IMR-90 (cell line): ENCODE measurements around the gene IL16. TPM values are rescaled to one million over a fixed set of nuclear protein-coding genes. Genes with fewer than 3 reads are reported as not detected.

Source experiments
- ATAC-seq: fragments of 200-7000 bp; cut with Tn5 transposase; 2 replicates; pipeline ENCODE4 v1.9.1; 2020; ENCODE audit warnings: low read depth, mild to moderate bottlenecking, moderate library complexity
- BruUV-seq: library from RNA; stranded (reverse); fragments of 400-500 nt; replicated peaks from 2 replicates; lab custom pipeline; 2021; lab: Mats Ljungman, UMichigan
- CTCF ChIA-PET: fragments of 300-600 bp; formaldehyde crosslinking; extraction: SDS; loops from one replicate; lab custom pipeline; 2021; ENCODE audit warnings: antibody characterized with exemption; lab: Yijun Ruan, JAX
- POLR2A ChIA-PET: fragments of 300-600 bp; sonication (Branson Sonifier 250); formaldehyde crosslinking; loops from one replicate; lab custom pipeline; 2022; ENCODE audit warnings: antibody characterized with exemption; ENCODE audit not compliant: unreplicated experiment; lab: Charles Lee
- DNase-seq: peaks from one replicate; pipeline ENCODE4 v3.0.0; 2013
- H2AFZ ChIP-seq: replicated peaks from 2 replicates; pipeline ENCODE3; 2013; ENCODE audit warnings: low read length, mild to moderate bottlenecking; ENCODE audit not compliant: poor library complexity
- H2AK5ac ChIP-seq: 2 replicates; pipeline ENCODE4 v1.6.1; 2013; ENCODE audit warnings: low read depth, low read length, inconsistent platforms
- H2AK9ac ChIP-seq: replicated peaks from 2 replicates; pipeline ENCODE3; 2013; ENCODE audit warnings: mild to moderate bottlenecking, low read depth, low read length, moderate library complexity; ENCODE audit not compliant: poor library complexity
- H2BK120ac ChIP-seq: 2 replicates; pipeline ENCODE4 v1.6.1; 2013; ENCODE audit warnings: low read depth, low read length, inconsistent platforms
- H2BK15ac ChIP-seq: 3 replicates; pipeline ENCODE4 v1.6.1; 2013; ENCODE audit warnings: low read depth, low read length, inconsistent platforms
- H2BK20ac ChIP-seq: 2 replicates; pipeline ENCODE4 v1.6.1; 2013; ENCODE audit warnings: low read depth, mild to moderate bottlenecking, inconsistent platforms, low read length, moderate library complexity
- H2BK5ac ChIP-seq: 2 replicates; pipeline ENCODE4 v1.6.1; 2013; ENCODE audit warnings: mild to moderate bottlenecking, low read depth, low read length, inconsistent platforms; ENCODE audit not compliant: poor library complexity, severe bottlenecking
- H3K14ac ChIP-seq: replicated peaks from 2 replicates; pipeline ENCODE4 v1.6.1; 2013; ENCODE audit warnings: low read depth, low read length, inconsistent platforms
- H3K18ac ChIP-seq: 2 replicates; pipeline ENCODE4 v1.6.1; 2013; ENCODE audit warnings: low read depth, low read length, control low read depth
- H3K23ac ChIP-seq: 2 replicates; pipeline ENCODE4 v1.6.1; 2013; ENCODE audit warnings: low read depth, low read length, inconsistent platforms
- H3K27ac ChIP-seq: 2 replicates; pipeline ENCODE4 v1.5.1; 2013; ENCODE audit warnings: mild to moderate bottlenecking, control low read depth, low read length; ENCODE audit not compliant: insufficient read depth
- H3K27me3 ChIP-seq: 2 replicates; pipeline ENCODE4 v1.6.1; 2013; ENCODE audit warnings: low read length; ENCODE audit not compliant: control insufficient read depth, insufficient read depth
- H3K36me3 ChIP-seq: 2 replicates; pipeline ENCODE4 v1.6.1; 2013; ENCODE audit warnings: low read length, mixed read lengths; ENCODE audit not compliant: control insufficient read depth, insufficient read depth
- H3K4ac ChIP-seq: 2 replicates; pipeline ENCODE4 v1.6.1; 2013; ENCODE audit warnings: low read depth, low read length, inconsistent platforms
- H3K4me1 ChIP-seq: 2 replicates; pipeline ENCODE4 v1.6.1; 2013; ENCODE audit warnings: low read length, mixed read lengths; ENCODE audit not compliant: control insufficient read depth, insufficient read depth
- H3K4me2 ChIP-seq: 2 replicates; pipeline ENCODE4 v1.6.1; 2013; ENCODE audit warnings: low read depth, mild to moderate bottlenecking, control low read depth, low read length, moderate library complexity
- H3K4me3 ChIP-seq: 2 replicates; pipeline ENCODE4 v1.5.1; 2013; ENCODE audit warnings: low read depth, mild to moderate bottlenecking, control low read depth, low read length, moderate library complexity; ENCODE audit not compliant: insufficient read depth
- H3K56ac ChIP-seq: 2 replicates; pipeline ENCODE4 v1.6.1; 2013; ENCODE audit warnings: low read length, inconsistent platforms; ENCODE audit not compliant: insufficient read depth; ENCODE audit errors: extremely low read depth
- H3K79me1 ChIP-seq, 2 experiments: 2 replicates each; pipeline ENCODE4 v1.6.1; 2013; ENCODE audit warnings: low read length in 2 of 2, inconsistent platforms in 1 of 2, low read depth in 1 of 2
- H3K9ac ChIP-seq: 2 replicates; pipeline ENCODE4 v1.6.1; 2013; ENCODE audit warnings: low read depth, low read length, control low read depth
- H3K9me1 ChIP-seq: 2 replicates; pipeline ENCODE4 v1.6.1; 2013; ENCODE audit warnings: low read length, inconsistent platforms; ENCODE audit not compliant: insufficient read depth
- H3K9me3 ChIP-seq: 2 replicates; pipeline ENCODE4 v1.6.1; 2013; ENCODE audit warnings: low read length; ENCODE audit not compliant: control insufficient read depth, insufficient read depth
- H4K20me1 ChIP-seq: 2 replicates; pipeline ENCODE4 v1.6.1; 2013; ENCODE audit warnings: low read length, inconsistent platforms; ENCODE audit not compliant: insufficient read depth
- H4K5ac ChIP-seq: 2 replicates; pipeline ENCODE4 v1.6.1; 2013; ENCODE audit warnings: mild to moderate bottlenecking, low read depth, low read length, control low read depth
- H4K8ac ChIP-seq, 2 experiments: 2 replicates each; pipeline ENCODE4 v1.6.1; 2013; ENCODE audit warnings: low read depth in 2 of 2, low read length in 2 of 2, control low read depth in 1 of 2, inconsistent platforms in 1 of 2
- H4K91ac ChIP-seq: 2 replicates; pipeline ENCODE4 v1.6.1; 2013; ENCODE audit warnings: low read depth, low read length, inconsistent platforms; ENCODE audit not compliant: insufficient read depth
- CHD1 ChIP-seq: IDR thresholded peaks from 2 replicates; pipeline ENCODE4 v1.6.1; 2012; ENCODE audit warnings: low read depth, low read length, improper control_type of control experiment
- MXI1 ChIP-seq: IDR thresholded peaks from 2 replicates; pipeline ENCODE4 v1.6.1; 2012; ENCODE audit warnings: low read depth, mild to moderate bottlenecking, low read length, moderate library complexity, borderline replicate concordance
- WGBS, 2 experiments: methylation state at CpG; one replicate each; pipeline versions ENCODE4 v1.1.5 to v1.1.7; 2013; ENCODE audit warnings: missing lambda C conversion rate in 2 of 2; ENCODE audit not compliant: insufficient read length in 1 of 2; ENCODE audit errors: extremely low coverage in 2 of 2; 5-methylcytosine and 5-hydroxymethylcytosine counted together
- dilution Hi-C: fragments of 300-500 bp; cut with HindIII; formaldehyde crosslinking; loops from one replicate; pipeline ENCODE4 v1.14.3; 2018; ENCODE audit warnings: low sequenced_read_pairs; ENCODE audit not compliant: unreplicated experiment
- in situ Hi-C: fragments of 300-500 bp; cut with MboI; formaldehyde crosslinking; loops from 3 replicates; pipeline ENCODE4 v1.14.3; 2019; ENCODE audit warnings: low sequenced_read_pairs, inconsistent platforms, mixed read lengths
- intact Hi-C: fragments of 100-400 bp; cut with micrococcal nuclease; formaldehyde crosslinking; loops from 2 replicates; pipeline ENCODE4 v1.10.0; 2022
- polyA plus RNA-seq, 3 experiments: library from polyadenylated mRNA; depleted of rRNA; stranded (reverse); fragments of >200 nt; gene quantifications; 2 replicates each; pipeline ENCODE4 v1.2.3, GENCODE V29; 2012; ENCODE audit warnings: low replicate concordance in 1 of 3
- total RNA-seq: library from RNA; depleted of rRNA; stranded (reverse); fragments of >200 nt; gene quantifications from 2 replicates; pipeline ENCODE4 v1.2.3, GENCODE V29; 2012

The IL16 gene
- total and polyA plus RNA-seq, 2 of the 4 experiments (the other 2 are of a cell fraction) = 0.18 to 0.27 TPM

- in situ Hi-C loops (no loop called here), dilution Hi-C loops (no loop called here), intact Hi-C loops (no loop called here)
- CTCF ChIA-PET = interaction anchor here (1.2 kb wide), 1 partner anchor 9 kb away, joined by 3 read pairs; no protein-coding TSS in a partner anchor
- Histone ChIP-seq H3K79me1 (no peaks in the 10 kb centered on the region), H3K4ac (no peak overlapping the region), H3K4me3 (no peak overlapping the region), H3K18ac (no peak overlapping the region), H3K23ac (no peak overlapping the region), H4K5ac (no peak overlapping the region), H2AFZ (no peak overlapping the region), H4K20me1 (no peaks in the 10 kb centered on the region), H4K8ac (no peak overlapping the region), H3K56ac (no peak overlapping the region), H2BK20ac (no peak overlapping the region), H3K4me2 (no peak overlapping the region), H3K27me3 (no peaks in the 10 kb centered on the region), H2BK15ac (no peak overlapping the region), H2BK5ac (no peak overlapping the region), H2BK120ac (no peak overlapping the region), H3K9me1 (peaks cover 8% of the 10 kb centered on the region), H2AK5ac (no peak overlapping the region), H3K14ac (no peak overlapping the region), H2AK9ac (no peak overlapping the region), H4K91ac (no peak overlapping the region), H3K27ac (no peak overlapping the region), H3K9me3 (no peaks in the 10 kb centered on the region), H3K36me3 (peaks cover 29% of the 10 kb centered on the region; the same call in 1 of the 2 replicates), H3K4me1 (peaks cover 2% of the 10 kb centered on the region), H3K9ac (no peak overlapping the region)
- WGBS, 2 experiments = 100% methylated on average over 2 of the region's 4 CpGs; no CpG with 5 or more reads in 1 of the 2 experiments
- POLR2A ChIA-PET = no interaction called here
- DNase-seq = no peak
- TF ChIP-seq MXI1 = no peak
- TF ChIP-seq CHD1 = no peak
- BruUV-seq = no TSS peak
- no peak for ATAC-seq
Measured at GRCh38 chr15:81301385-81301784, 104.7 kb downstream of the IL16 start.
